SK-MEL-5 (cell line): ENCODE measurements around the gene PDIA6. TPM values are rescaled to one million over a fixed set of nuclear protein-coding genes. Genes with fewer than 3 reads are reported as not detected.

Experiments used
- DNase-seq: peaks from one replicate; pipeline ENCODE4 v3.0.0-alpha.2; 2016; ENCODE audit warnings: low read depth, low spot score
- in situ Hi-C: cut with HindIII; loops from 2 replicates; pipeline ENCODE4 v1.10.0; 2016; ENCODE audit warnings: low sequenced_read_pairs, high pct_unique_total_duplicates, low pct_unique_long_range_greater_than_20kb
- total RNA-seq: library from RNA; depleted of rRNA; stranded (reverse); fragments of >200 nt; shearing (Covaris generic); gene quantifications from 2 replicates; pipeline ENCODE4 v1.2.3, GENCODE V29; 2014

PDIA6 gene
- total RNA-seq, 1 experiment from 2014 or later, result 813 TPM

- in situ Hi-C loops, result no loop called here
- no peak for DNase-seq
Measured at GRCh38 chr2:10776231-10776977, 36.2 kb downstream of the PDIA6 start.

GRCh38 chr2:10775831-10776230, 36.8 kb downstream of the PDIA6 start:
- in situ Hi-C loops, result no loop called here
- no peak for DNase-seq

GRCh38 chr2:10775021-10775780, 37.4 kb downstream of the PDIA6 start:
- DNase-seq, result no peak
- in situ Hi-C loops, result no loop called here

GRCh38 chr2:10774394-10774793, 38.2 kb downstream of the PDIA6 start:
- DNase-seq, result no peak
- in situ Hi-C loops, result no loop called here

- no peak for DNase-seq
- in situ Hi-C loops, result no loop called here
Measured at GRCh38 chr2:10773821-10774341, 38.7 kb downstream of the PDIA6 start.

- in situ Hi-C loops, result no loop called here
- DNase-seq, result no peak
Measured at GRCh38 chr2:10772868-10773215, 39.7 kb downstream of the PDIA6 start.

- in situ Hi-C loops, result no loop called here
- no peak for DNase-seq
Measured at GRCh38 chr2:10772201-10772867, 40.3 kb downstream of the PDIA6 start.

GRCh38 chr2:10771786-10772185, 40.8 kb downstream of the PDIA6 start:
- DNase-seq, result no peak
- in situ Hi-C loops, result no loop called here

GRCh38 chr2:10770956-10771750, 41.4 kb downstream of the PDIA6 start:
- in situ Hi-C loops, result no loop called here
- no peak for DNase-seq

GRCh38 chr2:10768063-10768507, 44.5 kb downstream of the PDIA6 start:
- DNase-seq, result no peak
- in situ Hi-C loops, result no loop called here

GRCh38 chr2:10765914-10766313, 46.7 kb downstream of the PDIA6 start:
- in situ Hi-C loops, result no loop called here
- no peak for DNase-seq

- in situ Hi-C loops, result no loop called here
Measured at GRCh38 chr2:10765461-10765860, 47.1 kb downstream of the PDIA6 start.

GRCh38 chr2:10764896-10765295, 47.7 kb downstream of the PDIA6 start:
- no peak for DNase-seq
- in situ Hi-C loops, result no loop called here

More at GRCh38 chr2:10765461-10765860, 47.1 kb downstream of the PDIA6 start:
- DNase-seq, result no peak

- in situ Hi-C loops, result no loop called here
- DNase-seq, result no peak
Measured at GRCh38 chr2:10764096-10764785, 48.3 kb downstream of the PDIA6 start.

GRCh38 chr2:10763461-10763800, 49.2 kb downstream of the PDIA6 start:
- no peak for DNase-seq
- in situ Hi-C loops, result no loop called here

GRCh38 chr2:10762651-10763460, 49.7 kb downstream of the PDIA6 start:
- no peak for DNase-seq

More at GRCh38 chr2:10762651-10763460, 49.7 kb downstream of the PDIA6 start:
- in situ Hi-C loops, result no loop called here
